Measurements from ENCODE around the gene AKAP10. TPM values are rescaled to one million over a fixed set of nuclear protein-coding genes. Genes with fewer than 3 reads are reported as not detected.
"Not testable (repeated sequence)": the region's sequence is repeated elsewhere in the genome, so short reads cannot be mapped to it uniquely, and the experiment has no call there.

AKAP10 gene
- total RNA-seq, 1 donor from 2014 or later: 29.8 TPM

GRCh38 chr17:19897090-19897837 lies 80.4 kb downstream of the AKAP10 start:
- no peaks in the 10 kb centered on the region for H3K36me3 Mint-ChIP-seq (ENCODE audit: unreplicated experiment)
- H3K27ac Mint-ChIP-seq (ENCODE audit: unreplicated experiment): no peak overlapping the region
- no peaks in the 10 kb centered on the region for H3K4me1 Mint-ChIP-seq (ENCODE audit: low read depth, unreplicated experiment)
- H3K9me3 Mint-ChIP-seq (ENCODE audit: unreplicated experiment): no peaks in the 10 kb centered on the region
- DNase-seq: no peak
- peaks cover 3% of the 10 kb centered on the region for H3K27me3 Mint-ChIP-seq (ENCODE audit: unreplicated experiment)
- TF ChIP-seq CTCF (IDR thresholded peaks at IDR 0.05; ENCODE audit: partially characterized antibody, unreplicated experiment): no peak
- H3K4me3 Mint-ChIP-seq (ENCODE audit: unreplicated experiment): no peak overlapping the region

- Mint-ChIP-seq H3K36me3 (ENCODE audit: unreplicated experiment) (no peaks in the 10 kb centered on the region), H3K4me1 (ENCODE audit: low read depth, unreplicated experiment) (no peaks in the 10 kb centered on the region), H3K27ac (ENCODE audit: unreplicated experiment) (peak overlapping the region; percentile 10), H3K9me3 (ENCODE audit: unreplicated experiment) (no peaks in the 10 kb centered on the region), H3K4me3 (ENCODE audit: unreplicated experiment) (no peak overlapping the region), H3K27me3 (ENCODE audit: unreplicated experiment) (peaks cover 3% of the 10 kb centered on the region)
- DNase-seq: no peak
- TF ChIP-seq CTCF (IDR thresholded peaks at IDR 0.05; ENCODE audit: partially characterized antibody, unreplicated experiment): no peak
Observed at GRCh38 chr17:19896679-19897078, 80.9 kb downstream of the AKAP10 start.

- not testable (repeated sequence) for DNase-seq; H3K9me3 Mint-ChIP-seq (ENCODE audit: unreplicated experiment); H3K4me1 Mint-ChIP-seq (ENCODE audit: low read depth, unreplicated experiment); H3K4me3 Mint-ChIP-seq (ENCODE audit: unreplicated experiment); H3K27ac Mint-ChIP-seq (ENCODE audit: unreplicated experiment); H3K36me3 Mint-ChIP-seq (ENCODE audit: unreplicated experiment); H3K27me3 Mint-ChIP-seq (ENCODE audit: unreplicated experiment)
Observed at GRCh38 chr17:19890554-19890953, 87.1 kb downstream of the AKAP10 start.

- not testable (repeated sequence) for H3K4me3 Mint-ChIP-seq (ENCODE audit: unreplicated experiment); H3K27ac Mint-ChIP-seq (ENCODE audit: unreplicated experiment); H3K36me3 Mint-ChIP-seq (ENCODE audit: unreplicated experiment); H3K4me1 Mint-ChIP-seq (ENCODE audit: low read depth, unreplicated experiment); H3K27me3 Mint-ChIP-seq (ENCODE audit: unreplicated experiment); DNase-seq; H3K9me3 Mint-ChIP-seq (ENCODE audit: unreplicated experiment)
Observed at GRCh38 chr17:19890001-19890400, 87.6 kb downstream of the AKAP10 start.

- Mint-ChIP-seq H3K27ac (ENCODE audit: unreplicated experiment) (no peak overlapping the region), H3K4me1 (ENCODE audit: low read depth, unreplicated experiment) (no peaks in the 10 kb centered on the region), H3K36me3 (ENCODE audit: unreplicated experiment) (no peaks in the 10 kb centered on the region), H3K4me3 (ENCODE audit: unreplicated experiment) (no peak overlapping the region), H3K9me3 (ENCODE audit: unreplicated experiment) (peaks cover 2% of the 10 kb centered on the region), H3K27me3 (ENCODE audit: unreplicated experiment) (no peaks in the 10 kb centered on the region)
- no peak for TF ChIP-seq CTCF (IDR thresholded peaks at IDR 0.05; ENCODE audit: partially characterized antibody, unreplicated experiment)
- DNase-seq: no peak
Observed at GRCh38 chr17:19886116-19886515, 91.5 kb downstream of the AKAP10 start.

- DNase-seq: no peak
- no peak for TF ChIP-seq CTCF (IDR thresholded peaks at IDR 0.05; ENCODE audit: partially characterized antibody, unreplicated experiment)
- Mint-ChIP-seq H3K4me1 (ENCODE audit: low read depth, unreplicated experiment) (peaks cover 3% of the 10 kb centered on the region), H3K4me3 (ENCODE audit: unreplicated experiment) (no peak overlapping the region), H3K9me3 (ENCODE audit: unreplicated experiment) (peaks cover 2% of the 10 kb centered on the region), H3K36me3 (ENCODE audit: unreplicated experiment) (no peaks in the 10 kb centered on the region), H3K27me3 (ENCODE audit: unreplicated experiment) (peaks cover 3% of the 10 kb centered on the region), H3K27ac (ENCODE audit: unreplicated experiment) (no peak overlapping the region)
Observed at GRCh38 chr17:19883537-19884215, 94.0 kb downstream of the AKAP10 start.

Data from glutamatergic neuron (in vitro differentiated cells).